NCI-H345 treated with DMSO at 0.1 percent for 48 hours (cell line): ENCODE results near the gene ZER1.
A peak's percentile ranks its signal among the peaks of the same experiment; 100 is the strongest.

Experiments used
- DNase-seq: peaks from one replicate; lab custom pipeline; 2025; ENCODE audit not compliant: unreplicated experiment; lab: John Stamatoyannopoulos, UW

The ZER1 gene

GRCh38 chr9:128742401-128742800 lies 29.3 kb downstream of the ZER1 start:
- DNase-seq: no peak

- no peak for DNase-seq
Observed at GRCh38 chr9:128735373-128735772, 36.4 kb downstream of the ZER1 start.

GRCh38 chr9:128733256-128733655 lies 38.5 kb downstream of the ZER1 start:
- DNase-seq: no peak

- no peak for DNase-seq
Observed at GRCh38 chr9:128732576-128732975, 39.2 kb downstream of the ZER1 start.

GRCh38 chr9:128731691-128732090 lies 40.0 kb downstream of the ZER1 start:
- no peak for DNase-seq

GRCh38 chr9:128731093-128731492 lies 40.6 kb downstream of the ZER1 start:
- DNase-seq: no peak

- DNase-seq: no peak
Observed at GRCh38 chr9:128729766-128730517, 41.8 kb downstream of the ZER1 start.

GRCh38 chr9:128729302-128729701 lies 42.4 kb downstream of the ZER1 start:
- DNase-seq: peak; percentile 12

GRCh38 chr9:128728298-128728697 lies 43.4 kb downstream of the ZER1 start:
- no peak for DNase-seq

- no peak for DNase-seq
Observed at GRCh38 chr9:128727640-128728248, 44.0 kb downstream of the ZER1 start.

- DNase-seq: peak; percentile 59
Observed at GRCh38 chr9:128724744-128725211, 46.9 kb downstream of the ZER1 start.

GRCh38 chr9:128723866-128724743 lies 47.6 kb downstream of the ZER1 start, which contains the start of gene ZDHHC12:
ZDHHC12 (minus strand) TSS chr9:128724127; CDS start chr9:128724093, 34 bp downstream.
- peak; percentile 99 for DNase-seq

GRCh38 chr9:128723352-128723865 lies 48.3 kb downstream of the ZER1 start:
- no peak for DNase-seq

GRCh38 chr9:128722380-128723351 lies 49.1 kb downstream of the ZER1 start:
- DNase-seq: no peak

- no peak for DNase-seq
Observed at GRCh38 chr9:128721487-128722010, 50.2 kb downstream of the ZER1 start.

- DNase-seq: no peak
Observed at GRCh38 chr9:128720841-128721486, 50.8 kb downstream of the ZER1 start.

- DNase-seq: no peak
Observed at GRCh38 chr9:128719919-128720605, 51.7 kb downstream of the ZER1 start.

GRCh38 chr9:128718475-128718874 lies 53.3 kb downstream of the ZER1 start:
- DNase-seq: no peak

GRCh38 chr9:128718047-128718446 lies 53.7 kb downstream of the ZER1 start:
- no peak for DNase-seq
